Caco-2 (cell line): ENCODE results near the gene LPIN1. TPM values are rescaled to one million over a fixed set of nuclear protein-coding genes. Genes with fewer than 3 reads are reported as not detected.

Experiments
- BruUV-seq: library from RNA; stranded (reverse); fragments of 400-500 nt; replicated peaks from 2 replicates; lab custom pipeline; 2021; lab: Mats Ljungman, UMichigan
- CTCF ChIA-PET: fragments of 300-600 bp; sonication (Branson Sonifier 250); formaldehyde crosslinking; loops from one replicate; lab custom pipeline; 2022; ENCODE audit warnings: antibody characterized with exemption; lab: Charles Lee
- POLR2A ChIA-PET: fragments of 300-600 bp; sonication (Branson Sonifier 250); formaldehyde crosslinking; loops from one replicate; lab custom pipeline; 2022; ENCODE audit warnings: antibody characterized with exemption; lab: Charles Lee
- DNase-seq, 2 experiments: peaks; one replicate each; pipeline versions ENCODE4 v3.0.0 to v3.0.0-alpha.2; 2020 to 2022
- H3K27me3 ChIP-seq: replicated peaks from 2 replicates; pipeline ENCODE4 v1.6.0; 2011; ENCODE audit warnings: low read length; ENCODE audit not compliant: control insufficient read depth, insufficient read depth
- H3K36me3 ChIP-seq: 2 replicates; pipeline ENCODE4 v1.5.1; 2011; ENCODE audit warnings: low read length; ENCODE audit not compliant: control insufficient read depth, insufficient read depth
- H3K4me1 ChIP-seq: fragments of 250-450 bp; sonication (Bioruptor Pico); 2 replicates; pipeline ENCODE4 v1.5.1; 2020; ENCODE audit warnings: mild to moderate bottlenecking
- H3K4me3 ChIP-seq: 2 replicates; pipeline ENCODE4 v1.5.1; 2011; ENCODE audit warnings: low read depth, mild to moderate bottlenecking, control low read depth, low read length
- H3K9me3 ChIP-seq: fragments of 250-450 bp; sonication (Bioruptor Pico); 2 replicates; pipeline ENCODE4 v1.5.1; 2020; ENCODE audit warnings: mild to moderate bottlenecking, moderate library complexity
- H3K27ac Mint-ChIP-seq: one replicate; pipeline ENCODE4 v1.8.0; 2022; ENCODE audit warnings: mixed read lengths; ENCODE audit not compliant: unreplicated experiment
- H3K27me3 Mint-ChIP-seq: one replicate; pipeline ENCODE4 v1.8.0; 2022; ENCODE audit warnings: mixed read lengths; ENCODE audit not compliant: insufficient read depth, unreplicated experiment
- H3K36me3 Mint-ChIP-seq: one replicate; pipeline ENCODE4 v1.8.0; 2022; ENCODE audit warnings: mild to moderate bottlenecking, mixed read lengths; ENCODE audit not compliant: insufficient read depth, unreplicated experiment
- H3K4me1 Mint-ChIP-seq: one replicate; pipeline ENCODE4 v1.8.0; 2022; ENCODE audit warnings: low read depth, mixed read lengths; ENCODE audit not compliant: unreplicated experiment
- H3K4me3 Mint-ChIP-seq: one replicate; pipeline ENCODE4 v1.8.0; 2022; ENCODE audit warnings: mild to moderate bottlenecking, moderate library complexity, mixed read lengths; ENCODE audit not compliant: unreplicated experiment
- H3K9me3 Mint-ChIP-seq: one replicate; pipeline ENCODE4 v1.8.0; 2022; ENCODE audit warnings: mixed read lengths; ENCODE audit not compliant: unreplicated experiment
- intact Hi-C: fragments of 100-400 bp; cut with micrococcal nuclease; formaldehyde crosslinking; loops from one replicate; pipeline ENCODE4 v1.10.0; 2022; ENCODE audit not compliant: unreplicated experiment
- total RNA-seq: library from RNA; stranded (reverse); gene quantifications from 2 replicates; pipeline ENCODE4 v1.2.3, GENCODE V29; 2022
- TF ChIP-seq, protein P1 (sequence below), 2 experiments: fragments of 200-600 bp in 1 of 2; IDR thresholded peaks; 1 replicate in 1 of 2; 2 replicates in 1 of 2; pipeline versions ENCODE4 v1.5.1 to v1.8.0; 2011 to 2022; ENCODE audit warnings: antibody characterized with exemption in 1 of 2, control low read depth in 1 of 2, inconsistent platforms in 1 of 2, low read depth in 1 of 2, low read length in 1 of 2, mild to moderate bottlenecking in 1 of 2, moderate library complexity in 1 of 2; ENCODE audit not compliant: insufficient read depth in 1 of 2, severe bottlenecking in 1 of 2, unreplicated experiment in 1 of 2

The LPIN1 gene
- total RNA-seq, 1 experiment from 2014 or later: 12.5 TPM

DNA sequence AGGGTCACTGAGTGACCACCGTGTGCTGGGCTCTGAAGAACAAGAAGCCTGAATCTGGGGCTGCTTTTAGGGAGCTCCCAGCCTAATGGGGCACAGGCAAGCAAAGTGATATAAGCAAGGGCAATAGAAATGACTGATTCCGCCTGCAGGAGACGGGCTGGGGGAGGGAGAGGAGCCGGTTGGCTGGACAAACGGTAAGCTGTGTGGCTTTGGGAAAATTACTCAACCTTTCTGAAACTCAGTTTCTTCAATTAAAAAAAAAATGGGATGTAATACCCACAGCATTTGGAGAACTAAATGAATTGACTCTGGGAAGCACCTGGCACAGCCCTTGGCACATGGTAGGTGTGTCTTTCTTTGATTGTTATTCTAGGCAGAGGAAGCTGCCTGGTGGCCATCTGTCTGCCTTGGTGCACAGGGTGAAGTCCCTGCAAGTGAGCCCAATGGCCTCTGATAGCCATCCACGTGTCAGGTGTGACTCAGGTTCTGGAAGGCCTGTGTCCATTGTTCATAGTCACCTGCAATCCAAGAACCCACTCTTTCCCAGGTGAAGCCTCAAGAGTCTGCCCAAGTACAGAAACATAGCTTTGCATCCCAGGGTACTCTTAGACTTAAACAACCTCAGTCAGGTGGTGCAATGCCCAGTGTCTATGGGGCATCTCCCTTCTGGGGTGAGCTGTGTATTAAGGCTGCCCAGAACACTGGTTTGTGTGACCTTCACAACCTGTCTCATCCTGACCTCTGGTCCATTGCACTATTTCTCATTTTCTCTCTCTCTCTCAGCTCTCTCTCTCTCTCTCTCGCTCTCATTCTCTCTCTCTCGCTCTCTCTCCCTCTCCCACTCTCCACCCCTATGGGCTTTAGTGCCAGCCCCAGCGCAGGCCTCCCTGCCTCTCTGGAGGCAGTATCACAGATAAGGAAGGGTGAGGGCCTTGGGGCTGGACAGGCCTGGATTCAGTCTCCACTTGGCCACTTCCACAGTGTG is 46.5 kb upstream of the LPIN1 start:
- Histone ChIP-seq H3K4me1 (no peaks in the 10 kb centered on the region), H3K9me3 (no peaks in the 10 kb centered on the region), H3K4me3 (no peak overlapping the region), H3K36me3 (no peaks in the 10 kb centered on the region), H3K27me3 (no peaks in the 10 kb centered on the region)
- Mint-ChIP-seq H3K27ac (no peak overlapping the region), H3K36me3 (no peaks in the 10 kb centered on the region), H3K27me3 (no peaks in the 10 kb centered on the region), H3K4me3 (no peak overlapping the region), H3K9me3 (no peaks in the 10 kb centered on the region), H3K4me1 (no peaks in the 10 kb centered on the region)
- no TSS peak for BruUV-seq
- ChIA-PET POLR2A (no interaction called here), CTCF (no interaction called here)
- intact Hi-C loops: no loop called here
- DNase-seq: no peak
- TF ChIP-seq, protein P1, sequence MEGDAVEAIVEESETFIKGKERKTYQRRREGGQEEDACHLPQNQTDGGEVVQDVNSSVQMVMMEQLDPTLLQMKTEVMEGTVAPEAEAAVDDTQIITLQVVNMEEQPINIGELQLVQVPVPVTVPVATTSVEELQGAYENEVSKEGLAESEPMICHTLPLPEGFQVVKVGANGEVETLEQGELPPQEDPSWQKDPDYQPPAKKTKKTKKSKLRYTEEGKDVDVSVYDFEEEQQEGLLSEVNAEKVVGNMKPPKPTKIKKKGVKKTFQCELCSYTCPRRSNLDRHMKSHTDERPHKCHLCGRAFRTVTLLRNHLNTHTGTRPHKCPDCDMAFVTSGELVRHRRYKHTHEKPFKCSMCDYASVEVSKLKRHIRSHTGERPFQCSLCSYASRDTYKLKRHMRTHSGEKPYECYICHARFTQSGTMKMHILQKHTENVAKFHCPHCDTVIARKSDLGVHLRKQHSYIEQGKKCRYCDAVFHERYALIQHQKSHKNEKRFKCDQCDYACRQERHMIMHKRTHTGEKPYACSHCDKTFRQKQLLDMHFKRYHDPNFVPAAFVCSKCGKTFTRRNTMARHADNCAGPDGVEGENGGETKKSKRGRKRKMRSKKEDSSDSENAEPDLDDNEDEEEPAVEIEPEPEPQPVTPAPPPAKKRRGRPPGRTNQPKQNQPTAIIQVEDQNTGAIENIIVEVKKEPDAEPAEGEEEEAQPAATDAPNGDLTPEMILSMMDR (IDR thresholded peaks at IDR 0.05; ENCODE audit: insufficient read depth in 1 of 2, low read depth in 1 of 2, low read length in 1 of 2, severe bottlenecking in 1 of 2, unreplicated experiment in 1 of 2): no peak

DNA sequence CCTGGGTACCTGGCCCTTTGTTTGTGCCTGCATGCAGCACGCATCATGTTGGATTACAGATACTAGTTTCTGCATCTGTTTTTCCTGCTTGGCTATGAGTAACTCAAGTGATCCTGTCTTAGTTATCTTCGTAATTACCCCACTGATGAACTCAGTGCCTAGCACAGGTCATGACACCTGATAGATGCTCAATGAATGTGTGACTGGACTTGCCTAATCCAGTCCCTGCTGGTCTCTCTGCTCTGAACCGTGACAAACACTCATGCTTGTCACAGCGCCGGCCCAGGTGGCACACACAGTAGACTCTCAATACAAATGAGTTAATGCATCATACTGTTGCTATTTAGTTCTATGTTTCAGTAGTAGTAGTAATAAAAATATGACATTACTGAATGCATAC is 45.2 kb upstream of the LPIN1 start:
- H3K9me3 ChIP-seq: no peaks in the 10 kb centered on the region
- no peaks in the 10 kb centered on the region for H3K4me1 Mint-ChIP-seq
- no peaks in the 10 kb centered on the region for H3K36me3 Mint-ChIP-seq
- TF ChIP-seq, protein P1 (IDR thresholded peaks at IDR 0.05; ENCODE audit: insufficient read depth in 1 of 2, low read depth in 1 of 2, low read length in 1 of 2, severe bottlenecking in 1 of 2, unreplicated experiment in 1 of 2): no peak
- no peak overlapping the region for H3K4me3 Mint-ChIP-seq
- no peak overlapping the region for H3K27ac Mint-ChIP-seq
- H3K27me3 Mint-ChIP-seq: peaks cover 2% of the 10 kb centered on the region
- CTCF ChIA-PET: no interaction called here
- DNase-seq: no peak
- H3K27me3 ChIP-seq: no peaks in the 10 kb centered on the region
- POLR2A ChIA-PET: no interaction called here
- no peaks in the 10 kb centered on the region for H3K9me3 Mint-ChIP-seq
- H3K4me1 ChIP-seq: no peaks in the 10 kb centered on the region
- H3K4me3 ChIP-seq: no peak overlapping the region
- H3K36me3 ChIP-seq: no peaks in the 10 kb centered on the region
- BruUV-seq: no TSS peak
- intact Hi-C loops: no loop called here

DNA sequence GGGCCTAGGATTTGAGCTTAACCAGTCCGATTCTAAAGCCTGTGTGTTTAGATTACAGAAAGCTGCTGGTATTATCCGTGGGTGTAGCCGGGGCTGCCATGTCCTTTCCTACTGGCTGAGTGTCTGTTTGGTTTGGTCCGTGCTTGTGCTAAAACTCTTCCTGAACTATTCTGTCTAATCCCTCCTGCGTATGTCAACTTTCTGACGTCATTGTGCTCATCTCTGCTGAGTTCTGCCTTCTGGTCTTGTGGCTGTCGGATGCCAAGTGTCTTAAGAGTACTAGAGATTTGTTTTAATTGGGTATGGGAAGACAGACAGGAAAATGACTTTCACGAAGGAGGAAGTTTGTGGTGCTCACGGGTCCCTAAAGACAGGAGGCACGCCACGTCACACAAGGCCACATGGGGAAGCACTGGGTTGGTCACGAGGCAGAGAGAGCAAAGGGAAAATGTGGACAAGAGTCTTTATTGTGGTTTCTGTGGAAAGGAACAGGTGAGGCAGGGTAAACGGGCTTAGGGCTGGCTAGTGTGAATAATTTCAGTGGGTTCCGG is 44.6 kb upstream of the LPIN1 start:
- Histone ChIP-seq H3K36me3 (no peaks in the 10 kb centered on the region), H3K27me3 (no peaks in the 10 kb centered on the region), H3K4me3 (no peak overlapping the region), H3K9me3 (no peaks in the 10 kb centered on the region), H3K4me1 (no peaks in the 10 kb centered on the region)
- DNase-seq: no peak
- H3K4me1 Mint-ChIP-seq: no peaks in the 10 kb centered on the region
- TF ChIP-seq, protein P1 (IDR thresholded peaks at IDR 0.05; ENCODE audit: insufficient read depth in 1 of 2, low read depth in 1 of 2, low read length in 1 of 2, severe bottlenecking in 1 of 2, unreplicated experiment in 1 of 2): no peak
- no peaks in the 10 kb centered on the region for H3K36me3 Mint-ChIP-seq
- CTCF ChIA-PET: no interaction called here
- POLR2A ChIA-PET: no interaction called here
- no peak overlapping the region for H3K4me3 Mint-ChIP-seq
- intact Hi-C loops: no loop called here
- H3K9me3 Mint-ChIP-seq: no peaks in the 10 kb centered on the region
- no peak overlapping the region for H3K27ac Mint-ChIP-seq
- peaks cover 3% of the 10 kb centered on the region for H3K27me3 Mint-ChIP-seq
- no TSS peak for BruUV-seq
